DND-41 (cell line): ENCODE data around the gene ZDHHC18.
"Not testable (repeated sequence)": the region's sequence is repeated elsewhere in the genome, so short reads cannot be mapped to it uniquely, and the experiment has no call there.

Experiments
- ATAC-seq: fragments of 200-7000 bp; cut with Tn5 transposase; 3 replicates; pipeline ENCODE4 v1.9.1; 2021; ENCODE audit warnings: low read depth; ENCODE audit not compliant: insufficient read depth
- DNase-seq: peaks from one replicate; pipeline ENCODE4 v3.0.0-alpha.2; 2020
- H2AFZ ChIP-seq: 2 replicates; pipeline ENCODE4 v1.6.0; 2012; ENCODE audit warnings: low read depth, low read length
- H3K27ac ChIP-seq: 2 replicates; pipeline ENCODE4 v1.5.1; 2012; ENCODE audit warnings: low read length, inconsistent platforms
- H3K27me3 ChIP-seq: fragments of 200-600 bp; sonication (generic); 2 replicates; pipeline ENCODE4 v1.6.0; 2012; ENCODE audit warnings: low read length, mild to moderate bottlenecking, inconsistent platforms; ENCODE audit not compliant: insufficient read depth, poor library complexity
- H3K36me3 ChIP-seq: 2 replicates; pipeline ENCODE4 v1.5.1; 2012; ENCODE audit warnings: low read length, inconsistent platforms; ENCODE audit not compliant: insufficient read depth
- H3K4me1 ChIP-seq: 2 replicates; pipeline ENCODE4 v1.5.1; 2012; ENCODE audit warnings: mild to moderate bottlenecking, low read length; ENCODE audit not compliant: insufficient read depth
- H3K4me2 ChIP-seq: 2 replicates; pipeline ENCODE4 v1.6.0; 2012; ENCODE audit warnings: mild to moderate bottlenecking, moderate library complexity, low read length, inconsistent platforms; ENCODE audit not compliant: insufficient read depth
- H3K4me3 ChIP-seq, 2 experiments: fragments of 200-600 bp in 1 of 2; shearing (Covaris generic) in 1 of 2; 2 replicates each; pipeline ENCODE4 v1.5.1; 2012 to 2016; ENCODE audit warnings: inconsistent platforms in 2 of 2, low read length in 2 of 2, mild to moderate bottlenecking in 2 of 2, low read depth in 1 of 2, moderate library complexity in 1 of 2
- H3K79me2 ChIP-seq: 2 replicates; pipeline ENCODE4 v1.6.0; 2012; ENCODE audit warnings: low read length, inconsistent platforms; ENCODE audit not compliant: insufficient read depth
- H3K9ac ChIP-seq: 2 replicates; pipeline ENCODE4 v1.6.0; 2012; ENCODE audit warnings: low read depth, mild to moderate bottlenecking, inconsistent platforms, low read length, moderate library complexity
- H3K9me3 ChIP-seq: 2 replicates; pipeline ENCODE4 v1.5.1; 2012; ENCODE audit warnings: low read length, moderate library complexity, mild to moderate bottlenecking, inconsistent platforms; ENCODE audit not compliant: insufficient read depth, severe bottlenecking
- H4K20me1 ChIP-seq: 2 replicates; pipeline ENCODE4 v1.6.0; 2012; ENCODE audit warnings: low read length; ENCODE audit not compliant: insufficient read depth
- EZH2 ChIP-seq: IDR thresholded peaks from 3 replicates; pipeline ENCODE4 v1.6.1; 2012; ENCODE audit warnings: borderline replicate concordance, low read depth, mild to moderate bottlenecking, moderate library complexity, low read length, inconsistent platforms; ENCODE audit not compliant: severe bottlenecking
- TF ChIP-seq, protein P1 (sequence below): IDR thresholded peaks from 2 replicates; pipeline ENCODE4 v1.5.1; 2012; ENCODE audit warnings: borderline replicate concordance, low read length, moderate library complexity, mild to moderate bottlenecking; ENCODE audit not compliant: poor library complexity, severe bottlenecking; ENCODE audit errors: extremely low read depth

Gene ZDHHC18

DNA sequence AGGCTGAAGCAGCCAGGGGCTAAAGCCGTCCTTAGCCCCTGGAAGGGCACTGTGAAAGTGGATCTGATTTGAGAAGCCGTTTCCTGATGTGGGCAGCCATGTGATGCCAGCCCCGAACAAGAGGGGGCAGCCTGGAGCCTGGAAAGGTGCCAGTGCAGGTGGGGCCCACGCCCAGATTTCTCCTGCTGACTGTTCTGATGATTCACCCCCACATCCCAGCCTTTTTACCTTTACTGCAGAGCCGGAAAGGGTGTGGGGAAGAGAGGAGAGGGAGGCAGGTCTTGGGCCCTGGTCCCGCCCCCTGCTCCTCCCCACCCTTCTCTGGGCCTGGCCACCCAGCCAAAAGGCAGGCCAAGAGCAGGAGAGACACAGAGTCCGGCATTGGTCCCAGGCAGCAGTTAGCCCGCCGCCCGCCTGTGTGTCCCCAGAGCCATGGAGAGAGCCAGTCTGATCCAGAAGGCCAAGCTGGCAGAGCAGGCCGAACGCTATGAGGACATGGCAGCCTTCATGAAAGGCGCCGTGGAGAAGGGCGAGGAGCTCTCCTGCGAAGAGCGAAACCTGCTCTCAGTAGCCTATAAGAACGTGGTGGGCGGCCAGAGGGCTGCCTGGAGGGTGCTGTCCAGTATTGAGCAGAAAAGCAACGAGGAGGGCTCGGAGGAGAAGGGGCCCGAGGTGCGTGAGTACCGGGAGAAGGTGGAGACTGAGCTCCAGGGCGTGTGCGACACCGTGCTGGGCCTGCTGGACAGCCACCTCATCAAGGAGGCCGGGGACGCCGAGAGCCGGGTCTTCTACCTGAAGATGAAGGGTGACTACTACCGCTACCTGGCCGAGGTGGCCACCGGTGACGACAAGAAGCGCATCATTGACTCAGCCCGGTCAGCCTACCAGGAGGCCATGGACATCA, 36.5 kb downstream of the ZDHHC18 start, which contains the start of gene SFN:
SFN (plus strand) TSS at position 369 of the 904 bp plus-strand sequence; CDS start at position 433, 64 bp downstream.
- H3K4me3 ChIP-seq, result peak within 1 kb of the TSS in 1 of 2 experiments; percentile 85; a peak in 2 of 4 replicates
- peaks cover 21% of the 10 kb centered on the region for H3K4me1 ChIP-seq
- no peaks in the 10 kb centered on the region for H4K20me1 ChIP-seq
- DNase-seq, result peak; percentile 45
- H3K36me3 ChIP-seq, result no peaks in the 10 kb centered on the region; the same call in 1 of the 2 replicates
- H3K9me3 ChIP-seq, result no peaks in the 10 kb centered on the region
- peak within 1 kb of the TSS; percentile 95 for H3K4me2 ChIP-seq
- H3K9ac ChIP-seq, result peak within 1 kb of the TSS; percentile 99
- peak within 1 kb of the TSS; percentile 97 for H3K27ac ChIP-seq
- TF ChIP-seq, protein P1, sequence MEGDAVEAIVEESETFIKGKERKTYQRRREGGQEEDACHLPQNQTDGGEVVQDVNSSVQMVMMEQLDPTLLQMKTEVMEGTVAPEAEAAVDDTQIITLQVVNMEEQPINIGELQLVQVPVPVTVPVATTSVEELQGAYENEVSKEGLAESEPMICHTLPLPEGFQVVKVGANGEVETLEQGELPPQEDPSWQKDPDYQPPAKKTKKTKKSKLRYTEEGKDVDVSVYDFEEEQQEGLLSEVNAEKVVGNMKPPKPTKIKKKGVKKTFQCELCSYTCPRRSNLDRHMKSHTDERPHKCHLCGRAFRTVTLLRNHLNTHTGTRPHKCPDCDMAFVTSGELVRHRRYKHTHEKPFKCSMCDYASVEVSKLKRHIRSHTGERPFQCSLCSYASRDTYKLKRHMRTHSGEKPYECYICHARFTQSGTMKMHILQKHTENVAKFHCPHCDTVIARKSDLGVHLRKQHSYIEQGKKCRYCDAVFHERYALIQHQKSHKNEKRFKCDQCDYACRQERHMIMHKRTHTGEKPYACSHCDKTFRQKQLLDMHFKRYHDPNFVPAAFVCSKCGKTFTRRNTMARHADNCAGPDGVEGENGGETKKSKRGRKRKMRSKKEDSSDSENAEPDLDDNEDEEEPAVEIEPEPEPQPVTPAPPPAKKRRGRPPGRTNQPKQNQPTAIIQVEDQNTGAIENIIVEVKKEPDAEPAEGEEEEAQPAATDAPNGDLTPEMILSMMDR, result peak; percentile 60
- no peak for TF ChIP-seq EZH2
- H3K27me3 ChIP-seq, result no peaks in the 10 kb centered on the region
- ATAC-seq, result no peak
- no peaks in the 10 kb centered on the region; the same call in 1 of the 2 replicates for H3K79me2 ChIP-seq
- peak within 1 kb of the TSS; percentile 70; the same call in 1 of the 2 replicates for H2AFZ ChIP-seq

DNA sequence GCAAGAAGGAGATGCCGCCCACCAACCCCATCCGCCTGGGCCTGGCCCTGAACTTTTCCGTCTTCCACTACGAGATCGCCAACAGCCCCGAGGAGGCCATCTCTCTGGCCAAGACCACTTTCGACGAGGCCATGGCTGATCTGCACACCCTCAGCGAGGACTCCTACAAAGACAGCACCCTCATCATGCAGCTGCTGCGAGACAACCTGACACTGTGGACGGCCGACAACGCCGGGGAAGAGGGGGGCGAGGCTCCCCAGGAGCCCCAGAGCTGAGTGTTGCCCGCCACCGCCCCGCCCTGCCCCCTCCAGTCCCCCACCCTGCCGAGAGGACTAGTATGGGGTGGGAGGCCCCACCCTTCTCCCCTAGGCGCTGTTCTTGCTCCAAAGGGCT, 37.2 kb downstream of the ZDHHC18 start:
- H3K9me3 ChIP-seq, result no peaks in the 10 kb centered on the region
- no peak for TF ChIP-seq EZH2
- TF ChIP-seq, protein P1, result no peak
- H3K27ac ChIP-seq, result peak overlapping the region; percentile 97; the same call in 1 of the 2 replicates
- peak overlapping the region; percentile 95 for H3K4me2 ChIP-seq
- ATAC-seq (no peak), DNase-seq (no peak)
- H3K9ac ChIP-seq, result peak overlapping the region; percentile 99
- H3K4me3 ChIP-seq, result peak overlapping the region in 1 of 2 experiments; percentile 85; a peak in 2 of 4 replicates
- H4K20me1 ChIP-seq, result no peaks in the 10 kb centered on the region
- H3K27me3 ChIP-seq, result no peaks in the 10 kb centered on the region
- H3K36me3 ChIP-seq, result no peaks in the 10 kb centered on the region; the same call in 1 of the 2 replicates
- no peaks in the 10 kb centered on the region; the same call in 1 of the 2 replicates for H3K79me2 ChIP-seq
- H3K4me1 ChIP-seq, result peaks cover 21% of the 10 kb centered on the region
- H2AFZ ChIP-seq, result no peak overlapping the region

DNA sequence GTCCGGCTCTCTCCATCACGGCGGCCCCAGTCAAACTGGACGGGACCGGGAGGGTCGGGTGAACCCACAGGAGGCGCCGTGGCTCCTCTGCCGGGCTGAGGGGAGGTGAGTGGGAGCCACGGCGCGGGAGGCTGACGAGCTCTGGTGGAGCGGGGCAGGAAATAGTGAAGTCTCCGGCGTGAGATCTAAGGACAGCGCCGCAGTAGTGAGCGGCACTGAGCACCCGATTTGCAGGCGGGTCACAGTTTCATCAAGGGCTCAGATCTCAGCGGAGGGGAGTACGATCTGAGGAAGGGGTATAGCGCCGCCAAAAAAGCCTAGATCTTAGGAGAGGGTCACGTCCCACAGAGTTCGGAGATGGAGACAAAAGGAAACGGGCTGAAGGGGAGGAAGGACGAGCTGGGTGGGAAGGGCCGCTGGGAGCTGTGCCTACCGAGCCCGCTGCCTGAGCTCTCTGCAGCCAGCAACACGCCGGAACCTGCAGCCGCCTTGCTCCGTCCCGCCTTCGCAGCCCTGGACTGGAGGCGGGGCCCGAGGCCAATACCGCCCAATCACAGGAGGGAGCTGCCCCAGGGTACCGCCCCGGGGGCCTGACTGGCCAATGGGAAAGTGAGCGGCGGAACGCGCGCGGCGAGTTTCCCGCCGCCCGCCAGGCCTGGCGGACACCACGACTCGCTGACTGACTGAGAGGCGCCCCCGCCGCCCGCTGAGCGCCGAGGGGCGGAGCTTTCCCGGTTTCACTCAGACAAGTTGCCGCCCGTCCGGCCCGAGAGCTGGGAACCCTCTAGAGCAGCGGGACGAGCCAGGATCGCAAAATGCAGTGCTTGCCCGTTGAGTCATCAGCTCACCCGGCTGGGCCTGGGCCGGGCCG, 38.4 kb downstream of the ZDHHC18 start:
- Histone ChIP-seq H3K9ac (peak overlapping the region; percentile 99), H3K79me2 (no peaks in the 10 kb centered on the region; the same call in 1 of the 2 replicates), H3K9me3 (no peaks in the 10 kb centered on the region), H3K36me3 (no peaks in the 10 kb centered on the region; the same call in 1 of the 2 replicates), H3K4me1 (peaks cover 21% of the 10 kb centered on the region), H3K4me2 (peak overlapping the region; percentile 95), H3K4me3 (peak overlapping the region; percentile 80 to 85), H3K27me3 (no peaks in the 10 kb centered on the region), H4K20me1 (no peaks in the 10 kb centered on the region), H3K27ac (peak overlapping the region; percentile 99), H2AFZ (peak overlapping the region; percentile 93)
- DNase-seq (peak; percentile 98), ATAC-seq (peak; percentile 93)
- TF ChIP-seq, protein P1, result peak; percentile 14
- no peak for TF ChIP-seq EZH2

DNA sequence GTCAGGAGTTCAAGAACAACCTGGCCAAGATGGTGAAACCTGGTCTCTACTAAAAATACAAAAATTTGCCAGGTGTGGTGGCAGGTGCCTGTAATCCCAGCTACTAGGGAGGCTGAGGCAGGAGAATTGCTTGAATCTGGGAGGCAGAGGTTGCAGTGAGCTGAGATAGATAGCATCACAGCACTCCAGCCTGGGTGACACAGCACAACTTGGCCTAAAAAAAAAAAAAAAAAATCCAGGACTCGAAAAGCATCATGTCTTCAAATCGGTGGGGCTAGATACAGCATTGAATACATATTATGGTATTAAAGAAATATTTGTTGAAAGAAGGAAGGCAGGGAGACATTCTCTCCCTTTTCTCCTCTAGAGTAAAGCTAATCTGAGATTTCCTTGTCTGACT, 46.6 kb downstream of the ZDHHC18 start:
- not testable (repeated sequence) for ATAC-seq, H2AFZ ChIP-seq, H3K9ac ChIP-seq, H3K9me3 ChIP-seq, H4K20me1 ChIP-seq, DNase-seq, H3K4me2 ChIP-seq, H3K4me3 ChIP-seq, H3K27ac ChIP-seq, H3K4me1 ChIP-seq, H3K27me3 ChIP-seq, H3K79me2 ChIP-seq
- peaks cover 16% of the 10 kb centered on the region for H3K36me3 ChIP-seq
